ENCODE data around the gene SLC38A11.

DNA sequence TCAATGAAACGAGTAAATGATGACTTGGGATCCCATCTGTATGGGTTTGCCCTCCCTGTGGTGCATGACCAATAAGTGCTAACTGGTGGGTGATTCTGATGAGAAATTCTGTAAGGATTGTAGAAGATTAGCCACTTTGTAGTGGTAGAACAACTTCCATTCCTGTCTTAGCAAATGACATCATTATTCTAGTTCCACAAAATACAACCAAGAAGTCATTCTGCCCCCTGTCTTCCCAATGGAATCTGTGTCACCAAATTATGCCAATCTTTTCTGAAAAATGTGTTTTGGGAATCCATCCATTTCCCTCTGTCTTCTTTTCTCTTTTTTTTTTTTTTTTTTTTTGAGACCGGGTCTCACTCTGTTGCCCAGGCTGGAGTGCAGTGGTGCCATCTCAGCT lies 48.4 kb downstream of the SLC38A11 start:
- TF ChIP-seq, protein P1, sequence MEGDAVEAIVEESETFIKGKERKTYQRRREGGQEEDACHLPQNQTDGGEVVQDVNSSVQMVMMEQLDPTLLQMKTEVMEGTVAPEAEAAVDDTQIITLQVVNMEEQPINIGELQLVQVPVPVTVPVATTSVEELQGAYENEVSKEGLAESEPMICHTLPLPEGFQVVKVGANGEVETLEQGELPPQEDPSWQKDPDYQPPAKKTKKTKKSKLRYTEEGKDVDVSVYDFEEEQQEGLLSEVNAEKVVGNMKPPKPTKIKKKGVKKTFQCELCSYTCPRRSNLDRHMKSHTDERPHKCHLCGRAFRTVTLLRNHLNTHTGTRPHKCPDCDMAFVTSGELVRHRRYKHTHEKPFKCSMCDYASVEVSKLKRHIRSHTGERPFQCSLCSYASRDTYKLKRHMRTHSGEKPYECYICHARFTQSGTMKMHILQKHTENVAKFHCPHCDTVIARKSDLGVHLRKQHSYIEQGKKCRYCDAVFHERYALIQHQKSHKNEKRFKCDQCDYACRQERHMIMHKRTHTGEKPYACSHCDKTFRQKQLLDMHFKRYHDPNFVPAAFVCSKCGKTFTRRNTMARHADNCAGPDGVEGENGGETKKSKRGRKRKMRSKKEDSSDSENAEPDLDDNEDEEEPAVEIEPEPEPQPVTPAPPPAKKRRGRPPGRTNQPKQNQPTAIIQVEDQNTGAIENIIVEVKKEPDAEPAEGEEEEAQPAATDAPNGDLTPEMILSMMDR (conservative IDR thresholded peaks at IDR 0.05 in 1 of 2, IDR thresholded peaks at IDR 0.05 in 1 of 2; ENCODE audit: low read depth in 1 of 2, low read length in 2 of 2) = no peak
- TF ChIP-seq EZH2 (IDR thresholded peaks at IDR 0.05; ENCODE audit: low read length, missing control alignments) = no peak

Measured in fibroblast of lung (primary cell).